Measurements from ENCODE around the gene BSN.

GRCh38 chr3:49638445-49638844 is 84.2 kb downstream of the BSN start:
- TF ChIP-seq, protein P1, sequence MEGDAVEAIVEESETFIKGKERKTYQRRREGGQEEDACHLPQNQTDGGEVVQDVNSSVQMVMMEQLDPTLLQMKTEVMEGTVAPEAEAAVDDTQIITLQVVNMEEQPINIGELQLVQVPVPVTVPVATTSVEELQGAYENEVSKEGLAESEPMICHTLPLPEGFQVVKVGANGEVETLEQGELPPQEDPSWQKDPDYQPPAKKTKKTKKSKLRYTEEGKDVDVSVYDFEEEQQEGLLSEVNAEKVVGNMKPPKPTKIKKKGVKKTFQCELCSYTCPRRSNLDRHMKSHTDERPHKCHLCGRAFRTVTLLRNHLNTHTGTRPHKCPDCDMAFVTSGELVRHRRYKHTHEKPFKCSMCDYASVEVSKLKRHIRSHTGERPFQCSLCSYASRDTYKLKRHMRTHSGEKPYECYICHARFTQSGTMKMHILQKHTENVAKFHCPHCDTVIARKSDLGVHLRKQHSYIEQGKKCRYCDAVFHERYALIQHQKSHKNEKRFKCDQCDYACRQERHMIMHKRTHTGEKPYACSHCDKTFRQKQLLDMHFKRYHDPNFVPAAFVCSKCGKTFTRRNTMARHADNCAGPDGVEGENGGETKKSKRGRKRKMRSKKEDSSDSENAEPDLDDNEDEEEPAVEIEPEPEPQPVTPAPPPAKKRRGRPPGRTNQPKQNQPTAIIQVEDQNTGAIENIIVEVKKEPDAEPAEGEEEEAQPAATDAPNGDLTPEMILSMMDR (IDR thresholded peaks at IDR 0.05), result no peak
- TF ChIP-seq POLR2A (IDR thresholded peaks at IDR 0.05) (no peak), POLR2AphosphoS5 (IDR thresholded peaks at IDR 0.05) (no peak)

All from gastroesophageal sphincter (tissue), 3 donors.